Skeletal muscle tissue (tissue), 4 donors: ENCODE results near the gene OSMR. TPM values are rescaled to one million over a fixed set of nuclear protein-coding genes. Genes with fewer than 3 reads are reported as not detected.
A peak's percentile ranks its signal among the peaks of the same experiment; 100 is the strongest.

Experiments
- H3K27ac ChIP-seq: one replicate; pipeline ENCODE4 v1.7.0; 2013; ENCODE audit warnings: mild to moderate bottlenecking, low read depth, low read length, inconsistent platforms
- H3K27me3 ChIP-seq, 3 donors: one replicate each; pipeline ENCODE4 v1.7.0; 2013; ENCODE audit warnings: low read length in 3 of 3; ENCODE audit not compliant: control insufficient read depth in 3 of 3, insufficient read depth in 3 of 3
- H3K36me3 ChIP-seq, 3 donors: one replicate each; pipeline ENCODE4 v1.7.0; 2013; ENCODE audit warnings: low read length in 3 of 3; ENCODE audit not compliant: control insufficient read depth in 3 of 3, insufficient read depth in 3 of 3
- H3K4me1 ChIP-seq, 3 donors: one replicate each; pipeline ENCODE4 v1.7.0; 2013; ENCODE audit warnings: low read length in 3 of 3, mild to moderate bottlenecking in 3 of 3; ENCODE audit not compliant: control insufficient read depth in 3 of 3, insufficient read depth in 3 of 3
- H3K4me3 ChIP-seq, 3 donors: one replicate each; pipeline ENCODE4 v1.7.0; 2013; ENCODE audit warnings: low read length in 3 of 3
- H3K9ac ChIP-seq, 3 donors: one replicate each; pipeline ENCODE4 v1.7.0; 2013; ENCODE audit warnings: low read length in 3 of 3, mild to moderate bottlenecking in 3 of 3, moderate library complexity in 2 of 3, low read depth in 1 of 3
- H3K9me3 ChIP-seq, 3 donors: one replicate each; pipeline ENCODE4 v1.7.0; 2013; ENCODE audit warnings: low read length in 3 of 3; ENCODE audit not compliant: control insufficient read depth in 3 of 3
- total RNA-seq: library from RNA; depleted of rRNA; stranded (reverse); fragments of >200 nt; gene quantifications from one replicate; pipeline ENCODE4 v1.2.3, GENCODE V29; 2014
- donor health status: Osteomylitis.

Gene OSMR
- total RNA-seq, 1 donor from 2014 or later = 4.2 TPM

DNA sequence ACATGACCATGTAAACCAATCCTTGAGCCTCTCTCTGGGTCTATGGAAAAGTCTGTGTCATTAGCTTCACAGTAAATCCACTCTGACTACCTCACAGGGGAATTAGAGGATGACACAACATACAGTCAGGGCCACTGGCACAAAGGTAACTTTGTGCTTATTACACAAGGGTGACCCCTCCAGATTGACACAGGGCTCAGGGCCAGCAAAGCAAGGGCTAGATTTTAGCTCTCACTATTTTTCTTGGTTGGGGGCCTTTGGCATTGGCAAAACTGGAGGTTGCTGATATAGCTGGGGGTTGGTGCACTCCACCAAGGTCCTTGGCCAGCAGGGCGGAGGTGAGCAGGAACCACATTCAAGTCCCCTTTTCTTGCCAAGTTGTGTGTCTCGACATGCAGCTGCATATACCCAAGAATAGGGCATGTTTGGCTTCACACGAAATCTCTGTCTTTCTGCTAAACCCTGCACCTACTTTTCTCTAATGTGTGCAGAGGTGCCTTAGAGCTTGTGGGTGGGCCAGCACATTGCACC is 15.2 kb upstream of the OSMR start:
- Histone ChIP-seq H3K27ac (no peak overlapping the region), H3K4me3 (no peak overlapping the region), H3K27me3 (no peaks in the 10 kb centered on the region), H3K4me1 (no peaks in the 10 kb centered on the region), H3K9me3 (no peaks in the 10 kb centered on the region), H3K9ac (no peak overlapping the region), H3K36me3 (no peaks in the 10 kb centered on the region)

GRCh38 chr5:38831117-38831516 is 14.7 kb upstream of the OSMR start:
- H3K9ac ChIP-seq = no peak overlapping the region
- no peak overlapping the region for H3K4me3 ChIP-seq
- H3K27me3 ChIP-seq = no peaks in the 10 kb centered on the region
- H3K27ac ChIP-seq = no peak overlapping the region
- H3K4me1 ChIP-seq = no peaks in the 10 kb centered on the region
- no peaks in the 10 kb centered on the region for H3K36me3 ChIP-seq
- H3K9me3 ChIP-seq = no peaks in the 10 kb centered on the region

DNA sequence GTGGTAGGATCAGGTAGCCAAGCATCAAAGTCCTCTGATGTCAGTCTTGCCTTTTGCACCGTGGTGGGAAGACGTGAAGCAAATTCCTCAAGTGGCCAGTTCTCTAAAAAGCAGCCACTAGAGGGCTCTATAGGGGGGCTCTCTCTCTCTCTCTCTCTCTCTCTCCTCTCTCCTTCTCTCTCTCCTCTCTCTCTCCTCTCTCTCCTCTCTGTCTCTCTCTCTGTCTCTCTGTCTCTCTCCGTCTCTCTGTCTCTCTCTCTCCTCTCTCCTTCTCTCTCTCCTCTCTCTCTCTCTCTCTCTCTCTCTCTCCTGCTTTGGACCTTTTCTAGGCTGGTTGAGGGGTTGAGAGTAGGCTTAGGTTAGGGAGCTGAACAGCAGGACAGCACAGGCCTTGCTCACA is 13.9 kb upstream of the OSMR start:
- Histone ChIP-seq H3K9ac (no peak overlapping the region), H3K27ac (no peak overlapping the region), H3K4me1 (no peaks in the 10 kb centered on the region), H3K36me3 (no peaks in the 10 kb centered on the region), H3K27me3 (no peaks in the 10 kb centered on the region), H3K9me3 (no peaks in the 10 kb centered on the region), H3K4me3 (no peak overlapping the region)

DNA sequence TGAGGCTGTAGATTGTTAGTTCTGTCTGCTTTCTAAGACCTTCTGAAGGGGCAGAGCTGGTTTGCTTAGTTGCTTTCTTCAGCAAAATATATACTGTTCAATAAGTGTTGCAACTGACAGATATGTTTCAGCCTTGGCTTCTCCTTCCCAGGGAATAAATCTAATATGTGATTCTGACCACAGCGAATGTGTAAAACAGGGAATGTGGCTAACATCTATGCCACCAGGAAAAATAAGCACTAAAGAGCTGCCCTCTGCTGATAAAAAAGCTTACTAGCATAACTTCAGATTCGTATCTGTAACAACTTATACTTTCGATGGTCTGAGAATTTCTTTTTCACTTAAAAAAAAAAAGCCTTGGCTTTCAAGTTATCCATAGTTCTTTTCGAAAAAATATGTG is 13.0 kb upstream of the OSMR start:
- H3K4me1 ChIP-seq = no peaks in the 10 kb centered on the region
- H3K4me3 ChIP-seq = no peak overlapping the region
- H3K36me3 ChIP-seq = no peaks in the 10 kb centered on the region
- no peaks in the 10 kb centered on the region for H3K27me3 ChIP-seq
- H3K9ac ChIP-seq = no peak overlapping the region
- no peak overlapping the region for H3K27ac ChIP-seq
- H3K9me3 ChIP-seq = no peaks in the 10 kb centered on the region

- no peaks in the 10 kb centered on the region for H3K9me3 ChIP-seq
- H3K4me1 ChIP-seq = no peaks in the 10 kb centered on the region
- H3K4me3 ChIP-seq = no peak overlapping the region
- no peak overlapping the region for H3K9ac ChIP-seq
- no peaks in the 10 kb centered on the region for H3K27me3 ChIP-seq
- H3K27ac ChIP-seq = no peak overlapping the region
- H3K36me3 ChIP-seq = no peaks in the 10 kb centered on the region
Measured at GRCh38 chr5:38835887-38836286, 9.9 kb upstream of the OSMR start.

GRCh38 chr5:38837416-38837815 is 8.4 kb upstream of the OSMR start:
- no peak overlapping the region for H3K27ac ChIP-seq
- no peaks in the 10 kb centered on the region for H3K36me3 ChIP-seq
- H3K27me3 ChIP-seq = no peaks in the 10 kb centered on the region
- no peaks in the 10 kb centered on the region for H3K9me3 ChIP-seq
- no peaks in the 10 kb centered on the region for H3K4me1 ChIP-seq
- no peak overlapping the region for H3K9ac ChIP-seq
- no peak overlapping the region for H3K4me3 ChIP-seq

DNA sequence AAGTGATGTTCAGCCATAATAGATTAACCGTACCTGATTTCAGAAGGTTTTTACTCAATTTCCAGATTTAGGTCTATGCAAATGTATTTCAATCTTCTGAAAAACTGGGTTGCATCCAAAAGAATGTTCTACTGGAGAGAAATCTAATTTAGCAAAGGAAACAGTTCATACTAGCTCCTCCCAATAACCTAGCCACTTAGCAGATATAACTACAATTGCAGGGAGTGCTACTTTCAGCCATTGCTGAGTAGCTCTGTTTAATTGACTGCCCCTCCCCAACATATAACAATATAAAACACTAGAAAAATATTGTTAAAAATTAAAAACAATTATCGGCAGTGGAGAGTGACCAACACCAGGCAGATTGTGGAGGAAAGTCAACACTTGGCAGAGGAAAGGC is 7.9 kb upstream of the OSMR start:
- Histone ChIP-seq H3K4me1 (no peaks in the 10 kb centered on the region), H3K4me3 (no peak overlapping the region), H3K9ac (no peak overlapping the region), H3K36me3 (no peaks in the 10 kb centered on the region), H3K27me3 (no peaks in the 10 kb centered on the region), H3K9me3 (no peaks in the 10 kb centered on the region), H3K27ac (no peak overlapping the region)

- Histone ChIP-seq H3K4me3 (no peak overlapping the region), H3K27me3 (peaks cover 0 to 12% (median 10%) of the 10 kb centered on the region in 3 donors), H3K9me3 (no peaks in the 10 kb centered on the region), H3K4me1 (peaks cover 6 to 12% (median 9%) of the 10 kb centered on the region in 3 donors), H3K27ac (no peak overlapping the region), H3K9ac (no peak overlapping the region), H3K36me3 (no peaks in the 10 kb centered on the region)
Measured at GRCh38 chr5:38843665-38844064, 2.1 kb upstream of the OSMR start.

DNA sequence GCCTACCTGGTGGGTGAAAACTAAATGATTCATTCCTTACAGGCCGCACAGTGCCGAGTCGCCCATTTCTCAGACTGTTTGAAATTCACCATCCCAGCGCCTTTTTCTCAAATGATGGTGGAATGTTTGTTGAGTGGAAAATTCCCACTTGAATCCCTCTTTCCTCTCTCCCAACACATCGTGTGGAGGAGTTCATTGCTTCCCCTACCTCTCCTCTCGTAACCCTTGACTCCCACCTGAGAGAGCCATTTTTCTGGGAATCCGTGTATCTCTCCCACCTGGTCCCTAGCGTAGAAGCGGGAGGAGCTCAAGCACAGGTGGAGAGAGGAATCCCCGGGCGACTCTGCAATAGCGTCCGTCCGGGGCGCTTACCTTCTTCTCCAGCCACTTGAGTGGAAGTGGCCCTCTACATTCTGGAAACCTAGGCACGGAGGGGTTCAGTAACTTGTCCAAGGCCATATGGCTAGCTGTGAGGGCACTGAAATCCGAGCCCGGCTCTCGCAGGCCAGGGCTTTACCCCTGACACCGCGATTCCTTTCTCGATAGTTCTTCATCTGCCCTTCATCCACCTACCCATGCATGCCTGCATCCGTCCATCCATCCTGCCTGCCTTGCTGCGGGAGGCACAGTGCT is 683 bp downstream of the OSMR start:
- Histone ChIP-seq H3K27me3 (peaks cover 0 to 12% (median 10%) of the 10 kb centered on the region in 3 donors), H3K27ac (peak overlapping the region; percentile 95), H3K36me3 (peaks cover 0 to 3% (median 3%) of the 10 kb centered on the region in 3 donors), H3K9ac (peak overlapping the region; percentile 85 to 96 (median 89)), H3K4me1 (peaks cover 6 to 12% (median 9%) of the 10 kb centered on the region in 3 donors), H3K9me3 (no peaks in the 10 kb centered on the region), H3K4me3 (peak overlapping the region; percentile 80 to 91 (median 86))

GRCh38 chr5:38847559-38848347 is 1.9 kb downstream of the OSMR start:
- peak overlapping the region; percentile 95 for H3K27ac ChIP-seq
- peak overlapping the region in 2 of 3 donors; percentile 33 to 45 for H3K9ac ChIP-seq
- H3K36me3 ChIP-seq = peaks cover 0 to 4% (median 3%) of the 10 kb centered on the region in 3 donors
- H3K4me1 ChIP-seq = peaks cover 6 to 12% (median 9%) of the 10 kb centered on the region in 3 donors
- peak overlapping the region in 2 of 3 donors; percentile 34 to 91 for H3K4me3 ChIP-seq
- H3K9me3 ChIP-seq = no peaks in the 10 kb centered on the region
- H3K27me3 ChIP-seq = peaks cover 0 to 12% (median 10%) of the 10 kb centered on the region in 3 donors
